HG03025 (cell line): ENCODE results near the gene NOL12.

ENCODE experiments used
- ATAC-seq: cut with Tn5 transposase; IDR thresholded peaks from one replicate; pipeline ENCODE4 v1.9.1; 2021; ENCODE audit warnings: mild to moderate bottlenecking, moderate library complexity; ENCODE audit not compliant: unreplicated experiment, low FRiP score

The NOL12 gene

GRCh38 chr22:37741312-37741795, 55.2 kb downstream of the NOL12 start:
- no peak for ATAC-seq

GRCh38 chr22:37742376-37743171, 56.4 kb downstream of the NOL12 start:
- no peak for ATAC-seq
